Stimulated activated CD4-positive, alpha-beta T cell treated with anti-CD3 and anti-CD28 coated beads, Interleukin-15, amount 100 ng/mL, for 24 hours (primary cell): Measurements from ENCODE around the gene CLN5.

ENCODE experiments used
- DNase-seq: peaks from one replicate; pipeline ENCODE4 v3.0.0-alpha.2; 2020

The CLN5 gene

DNA sequence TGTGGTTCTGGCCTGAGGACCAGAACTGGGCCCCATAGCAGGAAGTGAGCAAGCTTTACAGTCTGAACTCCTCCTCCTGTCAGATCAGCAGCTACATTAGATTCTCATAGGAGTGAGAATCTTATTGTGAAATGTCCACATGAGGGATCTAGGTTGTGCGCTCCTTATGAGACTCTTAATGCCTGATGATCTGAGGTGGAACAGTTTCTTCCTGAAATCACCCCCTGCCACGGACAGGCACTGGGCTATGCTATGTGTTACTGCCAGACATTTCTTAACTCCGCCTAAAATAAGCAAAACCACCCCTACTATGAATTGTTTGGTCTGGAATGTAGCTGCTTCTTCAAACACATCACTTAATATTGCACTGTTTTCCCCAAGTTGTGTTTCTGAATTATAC lies 30.5 kb downstream of the CLN5 start:
- no peak for DNase-seq

DNA sequence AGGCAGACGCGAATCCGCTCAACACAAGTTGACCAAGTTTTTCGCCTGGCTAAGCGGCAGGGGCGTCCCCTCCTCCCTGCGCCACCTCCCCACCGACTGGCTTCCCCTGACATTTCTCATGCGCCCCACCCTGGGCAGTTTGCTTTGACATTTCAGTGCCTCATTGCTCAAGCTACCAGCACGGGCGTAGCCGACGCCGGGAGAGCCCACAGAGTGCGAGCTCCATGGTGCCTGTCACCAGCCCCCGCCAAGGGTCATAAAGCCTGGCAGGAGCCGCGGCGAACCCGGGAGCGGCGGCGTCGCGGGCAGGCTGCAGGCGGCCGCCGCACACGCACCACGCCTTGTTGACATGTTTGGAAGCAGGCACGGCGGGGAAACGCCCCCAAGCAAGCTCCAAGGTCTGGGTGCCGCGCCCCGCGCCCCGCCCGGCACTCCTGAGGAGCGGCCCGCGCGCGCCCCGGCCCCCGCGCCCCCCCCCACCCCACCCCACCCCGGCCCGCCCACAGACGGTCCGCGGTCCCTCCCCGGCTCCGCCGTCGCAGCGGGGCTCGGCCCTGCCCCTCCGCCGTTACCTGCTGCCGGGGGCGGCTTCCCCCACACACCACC lies 34.5 kb downstream of the CLN5 start:
- DNase-seq: peak; percentile 84

DNA sequence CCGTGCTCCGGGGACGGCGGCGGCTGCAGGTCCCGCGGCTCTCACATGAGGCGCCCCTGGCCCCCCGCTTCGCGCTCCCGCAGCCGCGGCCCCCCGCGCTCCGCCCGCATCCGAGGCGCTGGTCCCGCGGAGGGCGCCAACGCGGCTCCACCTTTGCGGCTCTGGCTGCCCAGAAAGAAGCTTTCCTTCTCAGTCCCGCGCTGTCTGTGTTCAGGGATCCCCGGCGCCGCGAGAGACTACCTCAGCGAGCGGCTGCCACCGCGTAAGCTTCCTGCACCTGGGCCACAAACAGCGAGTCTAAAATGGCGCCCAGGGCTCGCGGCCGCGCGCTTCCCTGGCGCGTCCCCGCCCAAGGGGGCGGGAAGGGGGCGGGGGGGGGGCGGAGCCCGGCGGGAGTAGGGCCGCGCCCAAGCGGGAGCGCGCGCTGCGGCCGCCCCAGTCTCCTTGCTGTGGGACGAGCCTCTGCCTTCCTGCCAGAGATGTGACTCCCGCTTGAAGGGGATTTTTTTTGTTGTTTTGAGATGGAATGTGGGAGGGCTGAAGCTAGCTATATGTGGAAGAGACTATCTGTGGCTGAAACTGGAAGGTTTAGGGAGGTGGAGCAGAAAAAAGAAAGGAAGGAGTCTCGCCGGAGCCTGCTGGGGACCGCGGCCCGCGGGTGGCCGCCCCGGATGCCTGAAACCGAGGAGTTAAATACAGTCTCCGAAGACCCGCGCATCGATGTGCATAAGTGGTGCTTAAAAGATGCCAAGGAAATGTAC lies 35.2 kb downstream of the CLN5 start, which contains the start of gene FBXL3:
TSS of gene FBXL3 (minus strand) at position 299 of the 761 bp plus-strand sequence. CDS start 5,299 bp downstream, outside the sequence.
- DNase-seq: peak; percentile 85

DNA sequence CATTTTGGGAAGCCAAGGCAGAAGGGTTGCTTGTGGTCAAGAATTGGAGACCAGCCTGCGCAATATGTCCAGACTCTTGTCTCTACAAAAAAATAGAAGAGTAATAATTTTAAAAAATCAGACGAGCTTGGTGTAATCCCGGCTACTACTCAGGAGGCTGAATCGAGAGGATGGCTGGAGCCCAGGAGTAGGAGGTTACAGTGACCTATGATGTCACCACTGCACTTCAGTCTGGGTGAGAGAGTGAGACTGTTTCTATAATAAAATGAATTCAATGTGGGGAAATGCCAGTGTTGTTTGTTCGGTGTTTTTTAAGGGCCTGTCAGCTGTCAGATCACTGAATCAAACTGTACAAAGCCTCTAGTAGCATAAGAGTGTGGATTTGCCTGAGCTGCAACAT lies 36.3 kb downstream of the CLN5 start:
- DNase-seq: no peak

DNA sequence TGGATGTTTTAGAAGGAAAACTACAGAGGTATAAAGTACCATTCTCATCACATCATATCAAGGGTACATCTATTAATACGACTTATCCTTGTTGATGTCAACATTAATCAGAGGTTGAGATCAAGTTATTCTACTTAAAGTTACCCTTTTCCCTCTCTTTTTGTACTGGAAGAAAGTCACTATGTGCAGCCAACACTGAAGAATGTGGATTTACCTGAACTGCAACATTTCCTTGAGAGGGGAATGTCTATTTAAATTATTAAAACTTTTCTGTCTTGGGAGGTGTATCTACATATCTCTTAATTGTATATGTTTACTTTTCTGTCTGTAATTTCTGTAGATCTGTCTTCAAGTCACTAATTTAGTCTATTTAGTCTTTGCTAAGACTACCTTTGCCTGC lies 37.6 kb downstream of the CLN5 start:
- DNase-seq: no peak

DNA sequence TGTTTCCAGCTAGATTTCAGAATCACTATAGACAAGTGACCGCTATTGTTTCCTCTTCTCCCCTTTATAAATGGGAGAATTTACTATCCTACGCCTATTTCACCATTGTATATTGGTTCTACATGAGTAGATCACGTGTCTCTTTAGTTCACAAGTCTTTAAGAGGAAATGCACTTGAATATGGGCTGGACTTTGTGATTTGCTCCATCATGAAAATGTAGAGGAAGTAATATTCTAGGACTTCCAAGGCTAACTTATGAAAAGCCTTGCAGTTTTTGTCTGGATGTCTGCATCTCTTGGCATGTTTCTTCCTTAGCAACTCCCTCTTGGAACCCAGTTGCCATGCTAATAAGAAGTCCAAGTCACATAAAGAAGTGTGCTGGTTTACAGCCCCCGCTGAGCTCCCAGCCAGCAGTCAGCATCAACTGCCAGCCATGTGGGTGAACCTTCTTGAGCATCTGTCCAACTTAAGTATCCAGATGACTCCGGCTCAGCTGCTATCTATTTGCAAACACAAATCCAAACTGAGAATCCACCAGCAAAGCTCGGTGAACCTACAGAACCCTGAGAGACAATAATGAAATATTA lies 39.9 kb downstream of the CLN5 start:
- DNase-seq: no peak

DNA sequence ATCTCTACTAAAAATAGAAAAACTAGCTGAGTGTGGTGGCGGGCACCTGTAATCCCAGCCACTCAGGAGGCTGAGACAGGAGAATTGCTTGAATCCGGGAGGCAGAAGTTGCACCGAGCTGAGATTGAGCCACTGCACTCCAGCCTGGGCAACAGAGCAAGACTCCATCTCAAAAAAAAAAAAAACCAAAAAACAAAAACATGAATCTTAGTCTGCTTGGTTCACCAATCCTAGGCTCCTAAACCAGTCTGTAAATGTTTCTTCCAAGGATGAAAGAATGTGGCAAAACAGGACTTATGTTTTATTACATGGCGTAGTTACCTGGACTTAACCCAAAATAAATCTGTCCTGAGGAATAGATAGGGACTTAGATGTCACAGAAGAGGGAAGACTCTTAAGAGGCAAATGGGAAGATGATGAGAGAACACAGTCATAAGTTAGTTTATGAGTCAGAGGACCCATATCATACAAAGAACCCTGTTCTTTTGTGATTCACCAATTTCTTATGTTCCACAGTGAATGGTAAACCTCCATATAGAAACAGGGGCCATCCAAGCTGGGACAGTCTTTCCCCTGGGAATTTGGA lies 41.9 kb downstream of the CLN5 start:
- DNase-seq: no peak

DNA sequence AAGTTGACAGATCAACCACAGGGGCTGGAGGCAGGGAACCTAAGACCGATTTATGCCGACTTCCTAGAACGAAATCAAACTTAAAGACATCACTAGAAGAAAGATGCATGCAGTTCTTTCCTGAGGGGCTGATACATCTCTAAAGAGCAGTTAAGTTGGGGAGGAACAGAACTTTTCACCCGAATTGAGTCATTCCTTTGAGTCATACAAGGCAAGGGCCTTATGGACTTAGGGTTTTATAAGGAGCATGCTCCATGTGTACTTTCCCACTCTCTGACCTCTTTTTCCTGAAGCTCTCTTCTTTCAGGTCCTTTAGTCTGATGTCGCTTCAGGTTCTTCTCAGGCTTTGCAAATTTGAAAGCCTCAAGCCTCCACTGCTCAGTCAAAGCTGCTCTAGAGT lies 43.0 kb downstream of the CLN5 start:
- no peak for DNase-seq

DNA sequence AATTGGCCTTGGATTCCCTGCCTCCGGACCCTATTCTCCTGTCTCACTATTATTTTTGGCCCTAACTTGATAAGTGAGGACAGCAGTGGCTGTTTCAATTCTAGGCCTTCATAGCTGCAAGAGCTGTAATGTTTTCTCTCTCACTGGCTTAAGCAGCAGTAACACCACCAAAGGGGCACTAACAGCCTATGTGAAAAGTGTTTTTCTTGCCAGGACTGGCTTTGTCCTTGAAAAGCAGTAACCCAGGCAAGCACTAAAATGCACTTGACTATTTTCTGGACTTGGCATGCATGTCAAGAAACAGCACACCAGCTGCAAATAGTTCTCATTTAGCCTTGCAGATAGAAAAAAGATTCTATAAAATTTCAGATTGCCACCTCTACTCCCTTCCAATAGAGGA lies 44.4 kb downstream of the CLN5 start:
- no peak for DNase-seq

DNA sequence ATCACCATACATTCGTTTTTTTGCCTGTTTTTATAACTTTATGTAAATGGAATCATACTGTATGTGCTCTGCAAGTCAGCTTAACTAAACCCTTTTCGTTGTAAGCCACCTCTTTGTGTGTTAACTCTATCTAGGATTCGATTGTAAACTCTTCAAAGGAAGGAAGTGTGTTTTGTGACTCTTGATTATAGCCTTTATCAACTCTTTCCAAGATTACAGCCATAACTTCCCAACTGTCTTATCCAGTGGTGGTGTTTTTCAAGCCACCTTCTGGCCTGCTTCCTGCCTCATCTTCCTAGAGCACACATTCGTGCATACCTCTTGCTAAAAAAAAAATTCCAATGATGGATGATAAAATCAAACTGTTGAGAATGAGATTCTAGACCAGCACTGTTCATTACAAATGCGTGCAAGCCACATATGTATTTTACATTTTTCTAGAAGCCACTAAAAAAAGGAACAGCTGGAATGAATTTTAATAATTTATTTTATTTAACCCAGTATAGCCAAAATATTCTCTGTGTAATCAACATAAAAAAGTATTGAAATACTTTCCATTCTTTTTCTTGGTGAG lies 47.1 kb downstream of the CLN5 start:
- DNase-seq: no peak

DNA sequence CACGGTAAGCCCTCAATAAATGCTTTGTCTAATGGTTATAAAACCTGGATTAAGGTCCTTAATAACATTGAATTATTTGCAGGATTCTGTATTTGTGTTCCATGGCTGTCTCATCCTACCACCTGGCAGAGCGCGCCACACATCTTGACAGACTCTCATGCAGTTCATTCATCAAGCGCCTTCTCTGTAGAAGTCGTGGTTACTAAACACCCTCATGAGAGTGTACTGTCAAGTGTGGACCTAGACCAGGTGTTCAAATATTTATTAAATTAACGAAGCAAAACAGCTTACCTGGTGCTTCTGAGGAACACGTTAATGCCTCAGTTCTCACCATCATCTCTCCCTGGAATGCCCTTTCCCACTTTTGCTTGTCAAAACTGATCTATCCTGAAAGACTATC lies 48.2 kb downstream of the CLN5 start:
- no peak for DNase-seq

DNA sequence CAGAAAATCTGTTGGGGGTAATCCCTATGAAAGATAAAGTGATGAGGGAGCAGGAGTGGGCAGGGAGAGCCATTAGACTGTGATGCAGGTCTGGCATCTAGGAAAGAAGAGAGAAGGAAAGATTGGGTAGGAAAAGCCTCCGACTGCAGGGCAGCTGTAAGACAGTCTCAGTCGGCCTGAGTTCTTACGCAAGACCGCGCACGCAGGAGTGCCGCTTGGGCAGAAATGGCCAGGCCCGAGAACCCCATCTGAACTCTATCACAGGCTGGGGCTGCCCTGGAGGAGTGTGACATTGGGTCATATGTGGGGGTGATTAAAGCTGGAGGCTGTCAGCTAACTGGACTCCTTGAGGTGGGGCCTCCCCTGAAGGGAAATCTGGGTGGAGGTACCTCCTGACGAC lies 49.0 kb downstream of the CLN5 start:
- DNase-seq: no peak

DNA sequence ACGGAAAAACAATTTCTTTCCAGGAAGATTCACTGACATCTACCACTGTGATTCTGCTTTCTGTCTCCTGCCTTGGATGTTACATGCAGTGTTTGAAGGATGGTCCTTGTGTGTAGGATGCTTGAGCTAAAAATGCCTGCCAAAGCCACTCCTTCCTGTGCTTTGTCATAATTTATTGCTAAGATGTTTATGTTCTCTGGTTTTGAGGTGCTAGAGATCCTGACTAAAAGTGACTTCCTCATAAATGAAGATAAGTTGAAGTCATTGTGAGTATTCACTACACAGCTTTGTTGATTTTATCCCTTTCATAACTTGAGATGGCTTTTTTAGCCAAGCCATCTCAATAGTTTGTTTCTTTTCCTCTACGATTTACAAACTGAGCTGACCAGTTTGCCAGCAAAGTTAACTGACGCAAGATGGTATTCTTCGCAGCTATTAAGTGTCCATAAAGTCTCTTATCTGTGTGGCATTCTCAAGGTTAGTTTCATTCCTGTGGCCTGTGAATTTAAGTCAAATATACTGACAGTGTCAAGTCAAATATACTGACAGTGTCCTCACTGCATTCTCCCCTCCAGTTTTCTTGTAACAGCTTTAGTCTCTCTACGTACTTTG lies 50.8 kb downstream of the CLN5 start:
- DNase-seq: no peak

DNA sequence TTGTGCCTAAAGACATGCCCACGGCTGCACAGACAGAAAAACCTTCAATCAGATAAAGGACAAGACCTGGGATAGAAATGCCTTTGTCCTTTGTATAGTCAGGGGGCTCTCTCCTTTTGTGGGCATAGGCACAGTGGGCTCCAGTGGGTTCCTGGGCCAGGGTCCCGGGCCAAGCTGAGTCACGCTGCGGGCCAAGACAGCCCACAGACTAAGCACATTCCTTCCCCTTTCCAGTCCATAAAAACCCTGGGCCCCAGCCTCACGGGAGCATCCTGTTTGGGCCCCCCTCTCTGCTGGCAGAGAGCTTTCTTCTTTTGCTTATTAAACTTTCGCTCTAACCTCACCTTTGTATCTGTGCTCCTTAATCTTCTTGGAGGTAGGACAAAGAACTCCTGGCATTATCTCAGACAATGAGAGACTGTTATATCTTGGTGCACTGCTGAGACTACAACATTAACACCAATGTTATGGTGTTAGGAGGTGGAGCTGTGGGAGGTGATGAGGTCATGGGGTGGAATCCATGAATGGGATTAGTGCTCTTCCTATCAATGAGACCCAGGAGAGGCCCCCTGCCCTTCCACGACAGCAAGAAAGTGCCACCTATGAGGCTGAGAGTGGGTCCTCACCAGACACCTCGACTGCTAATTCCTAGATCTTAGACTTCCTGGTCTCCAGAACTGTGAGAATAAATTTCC lies 55.9 kb downstream of the CLN5 start:
- no peak for DNase-seq

DNA sequence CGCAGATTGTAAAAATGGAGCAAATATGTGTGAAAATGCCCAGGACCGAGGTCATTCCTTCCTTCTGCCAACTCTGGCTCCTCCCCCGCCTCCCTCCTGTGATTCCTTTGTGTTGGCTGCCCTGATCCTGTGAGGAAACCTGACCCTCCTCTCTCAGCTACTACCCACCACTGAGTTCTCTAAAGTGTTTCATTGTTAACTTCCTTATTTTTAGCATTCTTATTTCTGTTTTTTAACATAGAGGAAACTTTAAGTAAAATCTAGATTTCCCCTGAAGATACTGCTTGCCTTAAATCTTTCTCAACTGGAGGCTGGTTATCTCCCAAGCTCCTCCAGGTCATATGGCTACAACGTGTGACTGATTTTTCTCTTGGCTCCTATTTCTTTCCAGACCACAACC lies 56.8 kb downstream of the CLN5 start:
- no peak for DNase-seq

DNA sequence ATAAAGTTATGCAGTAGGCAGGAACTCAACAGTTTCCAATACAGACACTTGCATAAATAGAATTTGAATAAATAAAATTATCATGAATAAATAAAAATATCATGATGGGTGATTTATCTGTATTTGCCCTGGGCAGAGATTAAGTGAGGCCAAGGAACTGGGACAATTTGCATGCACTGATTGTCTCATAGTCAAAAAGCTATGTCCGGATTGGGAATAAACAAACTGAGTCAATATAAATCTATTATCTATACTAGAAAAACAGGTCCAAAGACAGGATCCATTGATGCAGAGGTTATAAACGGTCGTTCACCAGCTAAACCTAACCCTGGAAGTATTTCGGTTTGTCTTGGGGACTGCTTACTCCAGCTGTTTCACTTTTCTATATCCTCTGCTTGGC lies 61.3 kb downstream of the CLN5 start:
- no peak for DNase-seq
